H1 (cell line): Measurements from ENCODE around the gene FOXF1. TPM values are rescaled to one million over a fixed set of nuclear protein-coding genes. Genes with fewer than 3 reads are reported as not detected.

ENCODE experiments used
- CTCF ChIA-PET: fragments of 300-600 bp; sonication (Branson Sonifier 250); formaldehyde crosslinking; loops from one replicate; lab custom pipeline; 2021; ENCODE audit not compliant: partially characterized antibody; lab: Charles Lee
- POLR2A ChIA-PET: fragments of 300-600 bp; sonication (Branson Sonifier 250); formaldehyde crosslinking; loops from one replicate; lab custom pipeline; 2021; ENCODE audit warnings: inconsistent platforms; ENCODE audit not compliant: partially characterized antibody; lab: Charles Lee
- DNase-seq, 2 experiments: peaks; one replicate each; pipeline versions ENCODE4 v3.0.0 to v3.0.0-alpha.2; 2010 to 2022; ENCODE audit warnings: low spot score in 2 of 2, low read depth in 1 of 2, mixed read lengths in 1 of 2
- FAIRE-seq: peaks from 2 replicates; lab custom pipeline; 2011; peaks lifted over from hg19 to GRCh38; lab: Jason Lieb, UNC
- H2AFZ ChIP-seq: 2 replicates; pipeline ENCODE4 v1.8.1; 2012; ENCODE audit warnings: low read length, inconsistent platforms
- H2AK5ac ChIP-seq: 2 replicates; pipeline ENCODE4 v1.6.1; 2013; ENCODE audit warnings: low read depth, low read length
- H2BK120ac ChIP-seq: replicated peaks from 2 replicates; pipeline ENCODE3; 2013; ENCODE audit warnings: low read depth, low read length, inconsistent platforms
- H2BK12ac ChIP-seq: 2 replicates; pipeline ENCODE4 v1.6.1; 2013; ENCODE audit warnings: low read depth, low read length
- H2BK15ac ChIP-seq: 2 replicates; pipeline ENCODE4 v1.6.1; 2013; ENCODE audit warnings: low read length
- H2BK20ac ChIP-seq: 2 replicates; pipeline ENCODE4 v1.6.1; 2013; ENCODE audit warnings: low read length
- H2BK5ac ChIP-seq: 2 replicates; pipeline ENCODE4 v1.6.1; 2013; ENCODE audit warnings: low read depth, low read length
- H3K14ac ChIP-seq: 2 replicates; pipeline ENCODE4 v1.6.1; 2013; ENCODE audit warnings: inconsistent platforms; ENCODE audit not compliant: insufficient read length
- H3K18ac ChIP-seq: 2 replicates; pipeline ENCODE4 v1.6.1; 2013; ENCODE audit warnings: low read length; ENCODE audit errors: extremely low read depth
- H3K23ac ChIP-seq: 2 replicates; pipeline ENCODE4 v1.6.1; 2013; ENCODE audit warnings: inconsistent platforms; ENCODE audit not compliant: insufficient read length
- H3K23me2 ChIP-seq: 2 replicates; pipeline ENCODE4 v1.6.1; 2013; ENCODE audit warnings: low read depth, low read length
- H3K27ac ChIP-seq: 2 replicates; pipeline ENCODE4 v1.6.1; 2011; ENCODE audit warnings: low read depth, low read length, inconsistent platforms
- H3K27me3 ChIP-seq, 4 experiments: replicated peaks in 1 of 4; 1 replicate in 1 of 4; 2 replicates in 3 of 4; pipeline versions ENCODE4 v1.6.1 to v1.8.1; 2011 to 2013; ENCODE audit warnings: low read length in 3 of 4, mild to moderate bottlenecking in 3 of 4, inconsistent platforms in 2 of 4, mixed read lengths in 2 of 4, moderate library complexity in 1 of 4; ENCODE audit not compliant: control insufficient read depth in 3 of 4, insufficient read depth in 3 of 4; ENCODE audit errors: extremely low read depth in 1 of 4
- H3K36me3 ChIP-seq, 4 experiments: 2 replicates each; pipeline versions ENCODE4 v1.6.1 to v1.8.1; 2011 to 2013; ENCODE audit warnings: mild to moderate bottlenecking in 4 of 4, low read length in 3 of 4, moderate library complexity in 2 of 4, control low read depth in 1 of 4, inconsistent platforms in 1 of 4; ENCODE audit not compliant: insufficient read depth in 4 of 4, control insufficient read depth in 2 of 4
- H3K4ac ChIP-seq: replicated peaks from 2 replicates; pipeline ENCODE3; 2013; ENCODE audit warnings: low read length, low read depth, mixed read lengths, inconsistent platforms; ENCODE audit not compliant: insufficient read length
- H3K4me1 ChIP-seq, 4 experiments: replicated peaks in 1 of 4; 1 replicate in 1 of 4; 2 replicates in 3 of 4; pipeline versions ENCODE4 v1.6.1 to v1.8.1; 2011 to 2013; ENCODE audit warnings: low read length in 3 of 4, inconsistent platforms in 2 of 4, mixed read lengths in 1 of 4; ENCODE audit not compliant: insufficient read depth in 4 of 4, control insufficient read depth in 3 of 4
- H3K4me2 ChIP-seq, 2 experiments: 2 replicates each; pipeline versions ENCODE4 v1.6.1 to v1.8.1; 2011 to 2013; ENCODE audit warnings: low read depth in 2 of 2, low read length in 2 of 2, control low read depth in 1 of 2, inconsistent platforms in 1 of 2, mild to moderate bottlenecking in 1 of 2; ENCODE audit not compliant: insufficient read depth in 1 of 2
- H3K4me3 ChIP-seq, 4 experiments: fragments of 200-600, 300-600 bp in 1 of 4; sonication (generic), shearing (Covaris generic), sonication (Bioruptor Twin) in 1 of 4; 2 replicates each; pipeline versions ENCODE4 v1.5.1 to v1.8.1; 2011 to 2016; ENCODE audit warnings: low read length in 4 of 4, low read depth in 3 of 4, control low read depth in 2 of 4, inconsistent platforms in 2 of 4, mild to moderate bottlenecking in 2 of 4, mixed read lengths in 1 of 4, moderate library complexity in 1 of 4; ENCODE audit not compliant: insufficient read depth in 2 of 4; ENCODE audit errors: extremely low read depth in 1 of 4
- H3K56ac ChIP-seq: replicated peaks from 2 replicates; pipeline ENCODE3; 2013; ENCODE audit warnings: low read depth, mild to moderate bottlenecking, mixed read lengths, low read length, inconsistent platforms; ENCODE audit not compliant: insufficient read length
- H3K79me1 ChIP-seq: 2 replicates; pipeline ENCODE4 v1.6.1; 2013; ENCODE audit warnings: low read depth, low read length, control low read depth
- H3K79me2 ChIP-seq, 2 experiments: 2 replicates each; pipeline versions ENCODE4 v1.6.1 to v1.8.1; 2012 to 2013; ENCODE audit warnings: low read length in 2 of 2, mild to moderate bottlenecking in 2 of 2, inconsistent platforms in 1 of 2; ENCODE audit not compliant: insufficient read depth in 2 of 2, control insufficient read depth in 1 of 2
- H3K9ac ChIP-seq, 4 experiments: replicated peaks in 1 of 4; 1 replicate in 1 of 4; 2 replicates in 3 of 4; pipeline versions ENCODE4 v1.6.1 to v1.8.1; 2011 to 2013; ENCODE audit warnings: low read depth in 3 of 4, low read length in 3 of 4, control low read depth in 2 of 4, mild to moderate bottlenecking in 2 of 4, moderate library complexity in 2 of 4, inconsistent platforms in 1 of 4; ENCODE audit errors: extremely low read depth in 1 of 4
- H3K9me3 ChIP-seq, 2 experiments: 2 replicates each; pipeline versions ENCODE4 v1.6.1 to v1.8.1; 2012 to 2013; ENCODE audit warnings: mild to moderate bottlenecking in 2 of 2, moderate library complexity in 2 of 2, control low read depth in 1 of 2, inconsistent platforms in 1 of 2, low read depth in 1 of 2, low read length in 1 of 2, mixed read lengths in 1 of 2; ENCODE audit not compliant: insufficient read depth in 2 of 2
- H4K20me1 ChIP-seq, 2 experiments: replicated peaks in 1 of 2; 2 replicates each; pipeline versions ENCODE3 to v1.8.1; 2011 to 2013; ENCODE audit warnings: inconsistent platforms in 2 of 2, low read length in 2 of 2, mild to moderate bottlenecking in 1 of 2; ENCODE audit not compliant: insufficient read depth in 2 of 2, control insufficient read depth in 1 of 2
- H4K5ac ChIP-seq: 2 replicates; pipeline ENCODE4 v1.6.1; 2013; ENCODE audit warnings: low read length, low read depth, mixed read lengths, inconsistent platforms; ENCODE audit not compliant: insufficient read length
- H4K8ac ChIP-seq: 2 replicates; pipeline ENCODE4 v1.8.0; 2013; ENCODE audit warnings: mild to moderate bottlenecking, moderate library complexity, low read length, inconsistent platforms; ENCODE audit not compliant: insufficient read depth; ENCODE audit errors: extremely low read depth
- H4K91ac ChIP-seq: replicated peaks from 2 replicates; pipeline ENCODE3; 2013; ENCODE audit warnings: low read length, mixed read lengths, inconsistent platforms; ENCODE audit not compliant: insufficient read length
- CHD1 ChIP-seq: IDR thresholded peaks from 2 replicates; pipeline ENCODE4 v1.6.1; 2012; ENCODE audit warnings: low read depth, low read length, improper control_type of control experiment
- CHD2 ChIP-seq: IDR thresholded peaks from 2 replicates; pipeline ENCODE4 v1.6.1; 2012; ENCODE audit warnings: low read length, improper control_type of control experiment
- CREB1 ChIP-seq: IDR thresholded peaks from 2 replicates; pipeline ENCODE4 v1.6.1; 2012; ENCODE audit warnings: inconsistent platforms
- E2F6 ChIP-seq: IDR thresholded peaks from 2 replicates; pipeline ENCODE4 v1.6.1; 2012; ENCODE audit warnings: inconsistent platforms
- FOSL1 ChIP-seq: IDR thresholded peaks from 2 replicates; pipeline ENCODE4 v1.6.1; 2011; ENCODE audit warnings: mild to moderate bottlenecking, low read depth, low read length, moderate library complexity; ENCODE audit not compliant: insufficient read depth
- GABPA ChIP-seq: IDR thresholded peaks from 2 replicates; pipeline ENCODE4 v1.6.1; 2011; ENCODE audit warnings: mild to moderate bottlenecking, low read length, moderate library complexity, borderline replicate concordance; ENCODE audit not compliant: insufficient read depth
- JUN ChIP-seq: IDR thresholded peaks from 2 replicates; pipeline ENCODE4 v1.6.1; 2011; ENCODE audit warnings: low read depth, mild to moderate bottlenecking, improper control_type of control experiment, low read length
- MAX ChIP-seq: IDR thresholded peaks from 2 replicates; pipeline ENCODE4 v1.6.1; 2012; ENCODE audit warnings: inconsistent platforms
- PHF8 ChIP-seq: fragments of 200-600 bp; sonication (generic); conservative IDR thresholded peaks from 2 replicates; pipeline ENCODE4 v1.7.1; 2012; ENCODE audit warnings: low read depth, mild to moderate bottlenecking, inconsistent platforms, low read length, moderate library complexity
- POU5F1 ChIP-seq: IDR thresholded peaks from 2 replicates; pipeline ENCODE4 v1.6.1; 2011; ENCODE audit warnings: low read depth, mild to moderate bottlenecking, low read length, moderate library complexity
- RXRA ChIP-seq: IDR thresholded peaks from 2 replicates; pipeline ENCODE4 v1.6.1; 2011; ENCODE audit warnings: low read depth, mild to moderate bottlenecking, low read length, moderate library complexity; ENCODE audit not compliant: insufficient read depth
- TAF7 ChIP-seq: optimal IDR thresholded peaks from 2 replicates; pipeline ENCODE3; 2011; ENCODE audit warnings: low read depth, mild to moderate bottlenecking, inconsistent platforms, low read length, moderate library complexity, borderline replicate concordance
- WGBS, 2 experiments: shearing (Covaris generic) in 1 of 2; methylation state at CpG; one replicate each; pipeline versions ENCODE4 v1.1.6 to v1.1.7; 2013 to 2015; ENCODE audit warnings: low lambda C conversion rate in 2 of 2, mixed read lengths in 2 of 2, inconsistent platforms in 1 of 2, low coverage in 1 of 2, missing lambda C conversion rate in 1 of 2; ENCODE audit not compliant: insufficient replicate concordance in 2 of 2, insufficient coverage in 1 of 2, insufficient read length in 1 of 2; ENCODE audit errors: extremely low coverage in 1 of 2, missing lambda C conversion rate in 1 of 2; 5-methylcytosine and 5-hydroxymethylcytosine counted together
- polyA plus RNA-seq, 7 experiments: library from polyadenylated mRNA; depleted of rRNA in 3 of 7; stranded (reverse) in 5 of 7; unstranded in 2 of 7; fragments of >200 nt in 5 of 7; fragments of 200-250 nt in 2 of 7; gene quantifications; 1 replicate in 5 of 7; 2 replicates in 1 of 7; 4 replicates in 1 of 7; pipeline versions ENCODE4 v1.2.1 to v1.2.3, GENCODE V29; 2011 to 2013; ENCODE audit warnings: missing spikeins in 2 of 7, mixed read lengths in 2 of 7
- total RNA-seq: library from RNA; stranded (reverse); fragmentation: NEBNext Ultra II Directional; extraction: Animal tissue kit (Norgen Biotek cat#: 25700); gene quantifications from 2 replicates; pipeline ENCODE4 v1.2.1, GENCODE V29; 2021

The FOXF1 gene
- total and polyA plus RNA-seq, 2 of the 8 experiments (the other 6 are each of a cell fraction or from before 2014, with no cell fraction given), result 0.02 TPM; not detected in 1

GRCh38 chr16:86534779-86535615 lies 24.7 kb downstream of the FOXF1 start:
- Histone ChIP-seq H4K91ac (no peak overlapping the region), H2AK5ac (no peak overlapping the region), H3K36me3 (peaks cover 0 to 4% (median 2%) of the 10 kb centered on the region in 4 experiments; a peak in 3 of 8 replicates), H3K27me3 (no peaks in the 10 kb centered on the region), H2BK120ac (no peak overlapping the region), H3K14ac (no peak overlapping the region), H2BK20ac (no peak overlapping the region), H3K4ac (no peak overlapping the region), H3K23ac (no peak overlapping the region), H2AFZ (no peak overlapping the region), H3K4me1 (no peaks in the 10 kb centered on the region), H3K27ac (no peak overlapping the region), H4K5ac (no peak overlapping the region), H3K56ac (no peak overlapping the region), H3K79me1 (no peaks in the 10 kb centered on the region), H2BK15ac (no peak overlapping the region), H4K8ac (no peak overlapping the region), H3K9ac (no peak overlapping the region), H3K79me2 (no peaks in the 10 kb centered on the region), H2BK12ac (no peak overlapping the region), H3K23me2 (no peaks in the 10 kb centered on the region), H2BK5ac (no peak overlapping the region), H3K18ac (no peak overlapping the region), H3K4me3 (no peak overlapping the region), H3K4me2 (no peak overlapping the region), H3K9me3 (no peaks in the 10 kb centered on the region), H4K20me1 (peaks cover 0 to 2% of the 10 kb centered on the region in 2 experiments)
- ChIA-PET CTCF (interaction anchor here (0.7 to 2.3 kb wide), 3 partner anchors 14 to 519 kb away, joined by 3 to 8 read pairs (median 4); no protein-coding TSS in a partner anchor), POLR2A (interaction anchor here (0.6 kb wide), 1 partner anchor 1165 kb away, joined by 3 read pairs; no protein-coding TSS in a partner anchor)
- WGBS, 2 experiments, result 83% methylated on average over 16 of the region's 18 CpGs; no CpG with 5 or more reads in 1 of the 2 experiments
- DNase-seq (no peak), FAIRE-seq (no peak)
- no peak for TF ChIP-seq CHD1
- no peak for TF ChIP-seq PHF8
- no peak for TF ChIP-seq CREB1
- TF ChIP-seq CHD2, result no peak
- no peak for TF ChIP-seq GABPA
- TF ChIP-seq MAX, result no peak
- no peak for TF ChIP-seq JUN
- TF ChIP-seq POU5F1, result no peak
- no peak for TF ChIP-seq TAF7
- TF ChIP-seq E2F6, result no peak
- no peak for TF ChIP-seq RXRA
- TF ChIP-seq FOSL1, result no peak
